Midbrain (tissue), 1 donor: ENCODE measurements around the gene DRC1.

ENCODE experiments used
- DNase-seq: peaks from one replicate; lab custom pipeline; 2025; lab: John Stamatoyannopoulos, UW

The DRC1 gene

GRCh38 chr2:26477911-26478253 is 76.2 kb downstream of the DRC1 start, which contains the start of gene OTOF:
OTOF (minus strand) TSS chr2:26478124.
- no peak for DNase-seq

GRCh38 chr2:26478366-26478765 is 76.6 kb downstream of the DRC1 start:
- DNase-seq, result no peak

GRCh38 chr2:26479131-26479788 is 77.5 kb downstream of the DRC1 start:
- no peak for DNase-seq

- no peak for DNase-seq
Observed at GRCh38 chr2:26479789-26480565, 78.3 kb downstream of the DRC1 start.

GRCh38 chr2:26480566-26481423 is 79.1 kb downstream of the DRC1 start:
- no peak for DNase-seq

- no peak for DNase-seq
Observed at GRCh38 chr2:26481706-26482105, 80.0 kb downstream of the DRC1 start.

GRCh38 chr2:26482211-26483026 is 80.7 kb downstream of the DRC1 start:
- DNase-seq, result no peak

GRCh38 chr2:26483027-26483326 is 81.3 kb downstream of the DRC1 start:
- no peak for DNase-seq

- DNase-seq, result no peak
Observed at GRCh38 chr2:26483516-26483915, 81.8 kb downstream of the DRC1 start.

- DNase-seq, result no peak
Observed at GRCh38 chr2:26483957-26484565, 82.3 kb downstream of the DRC1 start.

GRCh38 chr2:26484579-26484978 is 82.9 kb downstream of the DRC1 start:
- no peak for DNase-seq

GRCh38 chr2:26485099-26485498 is 83.4 kb downstream of the DRC1 start:
- DNase-seq, result no peak

GRCh38 chr2:26485725-26486418 is 84.2 kb downstream of the DRC1 start:
- DNase-seq, result no peak

- DNase-seq, result no peak
Observed at GRCh38 chr2:26486789-26487188, 85.1 kb downstream of the DRC1 start.

- no peak for DNase-seq
Observed at GRCh38 chr2:26487192-26487591, 85.5 kb downstream of the DRC1 start.

GRCh38 chr2:26488463-26489212 is 86.9 kb downstream of the DRC1 start:
- DNase-seq, result no peak

GRCh38 chr2:26489213-26489850 is 87.6 kb downstream of the DRC1 start:
- no peak for DNase-seq

- no peak for DNase-seq
Observed at GRCh38 chr2:26491563-26492167, 89.9 kb downstream of the DRC1 start.
